NCI-H2107 (cell line): ENCODE data around the gene SNED1.

ENCODE experiments used
- DNase-seq: peaks from one replicate; lab custom pipeline; 2025; lab: John Stamatoyannopoulos, UW

The SNED1 gene

DNA sequence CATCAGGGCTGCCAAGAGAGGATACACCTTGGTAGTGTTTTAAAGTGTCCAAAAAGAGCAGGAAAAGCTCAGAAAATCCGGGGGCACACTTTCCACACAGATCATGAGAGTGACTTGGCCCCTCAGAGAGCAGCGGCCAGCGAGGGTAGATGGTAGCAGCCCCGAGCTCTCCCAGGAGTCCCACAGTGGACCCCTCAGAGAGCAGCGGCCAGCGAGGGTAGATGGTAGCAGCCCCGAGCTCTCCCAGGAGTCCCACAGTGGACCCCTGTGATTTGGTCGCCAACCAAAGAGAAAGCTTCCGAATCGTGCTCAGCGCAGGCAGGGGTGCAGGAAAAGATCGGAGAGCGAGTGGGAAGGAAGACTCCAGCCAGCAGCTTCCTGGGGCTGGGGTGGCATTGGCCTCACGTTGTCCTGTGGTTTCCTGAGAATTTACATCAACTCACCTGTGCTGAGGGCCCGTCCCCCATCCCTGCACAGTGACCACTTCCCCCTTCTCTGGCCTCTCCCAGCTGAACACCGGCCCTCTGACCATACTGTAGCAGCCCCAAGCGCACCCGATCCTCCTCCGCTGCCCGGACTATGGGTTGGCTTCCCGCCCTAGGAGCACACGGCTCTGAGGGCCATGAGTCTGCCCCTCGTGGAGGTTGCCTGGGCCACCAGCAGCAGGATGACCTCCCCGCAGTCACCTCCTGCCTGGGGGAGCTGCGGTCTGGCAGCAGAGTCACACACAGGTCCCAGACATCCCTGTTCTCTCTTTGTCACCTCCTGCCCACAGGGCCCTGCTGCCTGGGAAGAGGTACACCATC lies 69.9 kb downstream of the SNED1 start:
- no peak for DNase-seq

DNA sequence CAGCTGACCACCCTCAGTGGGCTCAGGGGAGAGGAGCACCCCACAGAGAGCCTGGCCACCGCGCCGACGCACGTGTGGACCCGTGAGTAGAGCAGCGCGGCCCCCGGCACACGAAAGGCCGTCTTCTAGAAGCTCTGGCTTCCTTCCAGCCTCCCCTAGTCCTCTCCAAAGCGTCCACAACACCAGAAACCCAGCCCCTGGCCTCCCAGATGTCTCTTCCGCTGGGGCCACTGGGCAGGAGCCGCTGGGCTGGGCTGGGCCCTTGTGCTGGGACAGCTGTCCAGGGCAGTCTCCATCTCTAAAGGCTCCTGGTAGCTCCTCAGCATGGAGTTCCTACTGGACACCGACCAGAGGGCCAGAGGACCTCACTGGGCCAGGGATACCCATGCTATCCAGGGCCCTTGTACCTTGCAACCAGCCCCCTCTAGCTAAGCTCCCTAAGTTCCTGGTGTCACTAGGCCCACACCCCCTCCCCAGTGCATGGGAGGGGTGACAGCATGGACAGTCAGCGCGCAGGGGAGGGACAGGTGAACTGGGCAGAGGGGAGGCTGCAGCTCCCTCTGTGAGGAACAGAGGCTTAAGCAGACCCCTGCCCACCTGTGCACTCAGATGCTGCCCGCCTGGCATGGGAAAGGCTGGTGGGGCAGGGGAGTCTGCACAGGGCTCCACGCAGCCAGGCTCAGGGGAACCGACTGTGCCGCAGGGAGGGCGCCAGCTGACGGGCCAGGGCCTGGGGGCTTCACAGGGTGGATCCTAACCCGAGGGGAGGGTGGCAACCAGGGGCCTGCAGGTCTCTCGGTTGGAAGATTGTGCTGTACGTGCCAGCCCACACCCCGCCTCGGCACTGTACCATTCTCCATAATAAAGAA lies 70.8 kb downstream of the SNED1 start:
- DNase-seq: no peak

DNA sequence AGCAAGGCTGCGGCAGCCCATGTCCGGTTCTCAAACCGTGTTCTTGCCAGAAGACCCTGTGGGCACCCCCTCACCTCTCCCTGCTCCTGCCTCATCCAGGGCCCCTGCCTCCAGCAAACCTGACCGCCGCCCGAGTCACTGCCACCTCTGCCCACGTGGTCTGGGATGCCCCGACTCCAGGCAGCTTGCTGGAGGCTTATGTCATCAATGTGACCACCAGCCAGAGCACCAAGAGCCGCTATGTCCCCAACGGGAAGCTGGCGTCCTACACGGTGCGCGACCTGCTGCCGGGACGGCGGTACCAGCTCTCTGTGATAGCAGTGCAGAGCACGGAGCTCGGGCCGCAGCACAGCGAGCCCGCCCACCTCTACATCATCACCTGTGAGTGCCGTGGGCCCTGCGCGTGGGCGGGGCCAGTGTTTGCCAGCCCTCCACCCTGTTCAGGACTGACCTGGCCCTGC lies 71.4 kb downstream of the SNED1 start:
- no peak for DNase-seq

DNA sequence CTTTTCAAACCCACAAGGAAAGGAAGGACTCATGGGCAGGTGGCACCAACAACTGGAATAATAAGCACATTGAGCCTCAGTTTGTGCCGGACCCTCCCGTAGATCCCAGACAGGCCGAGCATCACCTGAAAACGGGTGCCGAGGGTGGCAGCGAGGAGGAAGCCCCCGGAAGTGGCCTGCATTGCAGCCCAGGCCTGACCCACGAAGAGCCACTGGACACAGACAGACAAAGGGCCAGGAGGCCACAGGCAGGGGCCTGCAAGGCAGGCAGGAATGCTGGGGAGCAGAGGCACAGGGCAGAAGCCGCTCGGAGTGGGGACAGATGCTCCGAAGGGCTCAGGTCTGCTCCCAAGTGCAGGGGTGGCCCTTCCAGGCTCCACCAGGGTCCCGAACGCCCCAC lies 71.9 kb downstream of the SNED1 start:
- DNase-seq: no peak

DNA sequence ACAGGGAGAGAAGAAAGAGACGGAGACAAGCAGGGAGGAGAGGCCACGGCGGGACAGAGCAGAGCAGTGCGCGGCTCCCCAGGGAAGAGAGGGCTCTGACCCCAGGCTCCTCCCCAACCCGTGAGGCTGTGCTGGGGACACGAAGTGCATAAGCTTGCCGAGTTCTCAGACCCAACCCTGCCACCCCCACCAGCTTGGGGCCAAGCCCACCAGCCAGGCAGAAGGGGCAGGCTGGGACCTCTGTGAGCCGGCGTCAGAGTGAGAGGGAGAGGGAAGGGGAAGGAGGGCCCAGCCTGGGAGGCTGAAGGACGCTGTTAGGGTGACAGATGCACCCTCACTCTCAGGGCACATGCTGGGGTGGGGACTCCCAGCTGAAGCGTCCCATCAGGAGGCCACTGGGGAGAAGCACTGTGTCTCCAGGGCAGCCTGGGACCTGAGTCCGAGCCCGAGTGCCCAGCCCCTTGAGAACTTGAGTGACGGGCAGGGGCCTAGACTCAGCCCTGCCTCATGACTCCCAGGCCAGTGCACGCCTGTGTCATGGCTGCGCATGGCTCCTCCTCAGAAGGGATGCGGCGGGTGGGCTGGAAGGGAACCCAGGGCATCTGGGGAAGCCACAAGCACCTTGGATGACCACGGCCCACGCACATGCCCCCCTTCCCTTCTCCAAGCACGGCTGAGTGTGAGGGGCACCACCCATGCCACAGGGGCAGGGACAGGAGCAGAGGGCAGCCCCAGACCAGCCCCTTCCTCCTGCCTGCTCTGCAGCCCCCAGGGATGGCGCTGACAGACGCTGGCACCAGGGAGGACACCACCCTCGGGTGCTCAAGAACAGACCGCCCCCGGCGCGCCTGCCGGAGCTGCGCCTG lies 72.6 kb downstream of the SNED1 start:
- no peak for DNase-seq

DNA sequence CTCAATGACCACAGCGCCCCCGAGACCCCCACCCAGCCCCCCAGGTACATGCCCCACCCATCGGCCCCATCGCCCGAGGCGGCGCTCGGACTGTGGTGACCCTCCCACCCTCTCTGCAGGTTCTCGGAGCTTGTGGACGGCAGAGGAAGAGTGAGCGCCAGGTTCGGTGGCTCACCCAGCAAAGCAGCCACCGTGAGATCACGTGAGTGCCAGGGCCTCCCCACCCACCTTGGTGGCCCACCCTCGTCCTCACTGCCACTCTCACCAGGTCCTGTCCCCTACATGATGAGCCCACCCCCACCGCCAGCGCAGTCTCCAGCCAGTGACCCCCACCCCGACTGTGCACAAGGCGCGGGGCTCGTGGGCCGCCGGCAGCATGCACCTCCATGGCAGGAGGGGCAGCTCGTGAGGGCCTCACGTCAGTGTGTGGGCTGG lies 73.3 kb downstream of the SNED1 start:
- no peak for DNase-seq

DNA sequence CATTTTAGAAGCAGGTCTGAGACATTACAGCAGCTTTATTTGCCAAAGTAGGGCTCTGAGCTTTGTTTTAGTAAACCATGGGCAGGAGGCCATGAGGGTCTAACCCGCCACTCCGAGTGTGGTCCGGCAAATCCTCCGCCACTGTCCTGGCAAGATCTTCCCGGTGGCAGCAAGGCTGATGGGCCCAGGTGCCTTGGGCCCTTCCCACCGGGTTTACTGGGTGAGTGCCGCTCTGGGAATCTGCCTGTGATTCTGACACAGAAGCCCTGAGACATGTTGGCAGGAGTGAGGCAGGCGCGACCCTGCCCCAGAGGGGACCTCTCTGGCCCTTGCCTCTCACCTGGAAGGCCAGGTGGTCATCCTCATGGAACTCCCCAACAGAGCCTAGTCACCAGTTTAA lies 73.7 kb downstream of the SNED1 start:
- no peak for DNase-seq

DNA sequence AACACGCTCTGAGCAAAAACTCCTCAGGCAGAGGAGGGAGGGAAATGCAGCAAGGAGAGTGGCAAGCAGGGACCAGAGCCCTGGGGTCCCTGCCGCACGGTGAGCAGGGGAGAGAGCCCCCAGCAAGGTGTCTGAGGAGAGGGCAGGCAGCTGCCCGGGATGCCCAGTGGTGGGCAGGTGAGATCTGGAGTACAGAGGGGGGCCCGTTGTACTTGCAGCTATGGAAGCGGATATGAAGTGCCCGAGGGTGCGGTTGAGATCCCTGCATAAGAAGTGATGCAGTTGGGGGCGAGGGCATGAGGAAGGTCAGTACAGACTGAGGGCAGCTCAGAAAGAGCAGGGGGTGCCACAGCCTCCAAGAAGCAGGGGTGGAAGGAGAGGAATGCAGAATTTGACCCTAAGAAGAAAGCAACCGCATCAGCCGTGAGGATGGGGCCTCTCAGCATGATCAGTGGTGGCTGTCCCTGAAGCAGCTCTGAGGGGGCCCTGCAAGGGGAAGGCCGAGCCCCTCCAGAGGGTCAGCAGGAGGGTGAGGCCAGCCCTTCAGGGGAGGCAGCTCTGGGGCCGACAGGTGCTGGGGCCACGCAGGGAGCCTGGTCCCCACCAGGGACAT lies 74.2 kb downstream of the SNED1 start:
- no peak for DNase-seq

DNA sequence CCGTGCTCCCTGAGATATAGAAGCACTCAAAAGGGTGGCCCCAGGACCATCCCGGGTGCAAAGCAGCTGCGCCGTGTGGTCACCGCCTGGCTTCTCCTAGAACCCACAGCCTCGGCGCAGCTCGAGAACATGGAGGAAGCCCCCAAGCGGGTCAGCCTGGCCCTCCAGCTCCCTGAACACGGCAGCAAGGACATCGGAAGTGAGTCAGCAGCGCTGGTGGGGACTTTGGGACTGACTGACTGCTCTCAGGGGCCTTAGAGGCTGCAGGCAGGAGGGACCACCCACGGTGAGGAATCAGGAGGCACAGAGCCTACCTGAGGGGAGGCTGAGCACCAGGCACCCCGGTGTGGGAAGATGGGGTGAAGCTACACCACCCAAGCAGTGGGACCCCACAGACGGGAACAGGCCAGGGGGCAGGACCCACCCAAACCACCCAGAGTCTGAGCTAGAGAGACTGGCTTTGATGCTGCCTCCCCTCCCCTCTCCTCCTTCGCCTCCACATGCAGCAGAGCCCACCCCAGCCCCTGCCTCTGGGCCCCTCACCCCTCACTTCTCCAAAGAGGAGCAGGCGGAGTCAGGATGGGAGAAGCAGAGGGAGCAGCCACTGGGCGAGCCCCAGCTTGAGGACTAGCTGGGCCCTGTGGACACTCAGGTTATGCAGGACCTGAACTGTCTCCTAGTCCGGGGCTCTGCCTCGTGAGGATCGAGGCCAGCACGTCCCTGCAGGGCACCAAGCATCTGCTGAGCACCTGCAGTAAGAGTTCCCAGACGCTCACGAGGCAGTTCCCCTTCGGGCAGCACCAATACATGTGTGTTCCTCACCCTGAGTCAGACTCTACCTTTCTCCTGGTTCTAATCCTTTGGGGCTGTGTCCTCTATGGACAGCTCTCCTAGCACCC lies 75.0 kb downstream of the SNED1 start:
- no peak for DNase-seq

DNA sequence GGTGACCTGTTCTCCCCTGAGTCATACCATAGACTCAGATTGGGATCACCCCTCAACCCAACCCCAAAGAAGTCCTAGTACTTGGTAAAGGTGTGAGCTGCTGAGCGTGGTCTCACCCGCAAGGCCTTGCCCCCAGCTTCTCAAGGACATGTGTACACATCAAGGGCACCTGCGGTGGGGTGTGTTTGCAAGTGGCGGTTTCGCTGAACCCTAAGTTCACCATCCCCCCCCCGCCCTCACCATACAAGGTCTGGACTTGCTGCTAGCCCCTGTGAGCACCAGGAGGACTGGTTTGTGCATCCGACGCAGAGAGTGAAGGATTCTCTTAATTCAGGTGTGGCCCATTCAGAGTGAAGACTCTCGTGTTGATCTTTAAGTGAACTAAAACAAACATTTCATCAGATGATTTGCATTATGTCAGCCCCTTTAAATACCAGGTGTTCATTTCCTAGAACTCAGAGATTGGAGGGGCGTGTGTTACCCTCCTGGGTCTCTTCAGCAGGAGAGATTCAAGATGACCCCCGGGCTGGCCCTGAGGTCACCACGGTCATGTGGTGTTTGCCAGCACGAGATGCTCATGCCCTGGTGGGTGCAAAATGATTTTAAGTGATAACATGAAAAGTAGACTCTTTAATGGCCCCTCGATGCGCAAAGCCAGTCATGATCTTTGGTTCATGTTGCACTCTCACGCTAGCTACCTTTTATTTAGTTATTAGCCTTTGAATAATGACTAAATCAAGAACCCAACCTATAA lies 75.8 kb downstream of the SNED1 start:
- DNase-seq: no peak

DNA sequence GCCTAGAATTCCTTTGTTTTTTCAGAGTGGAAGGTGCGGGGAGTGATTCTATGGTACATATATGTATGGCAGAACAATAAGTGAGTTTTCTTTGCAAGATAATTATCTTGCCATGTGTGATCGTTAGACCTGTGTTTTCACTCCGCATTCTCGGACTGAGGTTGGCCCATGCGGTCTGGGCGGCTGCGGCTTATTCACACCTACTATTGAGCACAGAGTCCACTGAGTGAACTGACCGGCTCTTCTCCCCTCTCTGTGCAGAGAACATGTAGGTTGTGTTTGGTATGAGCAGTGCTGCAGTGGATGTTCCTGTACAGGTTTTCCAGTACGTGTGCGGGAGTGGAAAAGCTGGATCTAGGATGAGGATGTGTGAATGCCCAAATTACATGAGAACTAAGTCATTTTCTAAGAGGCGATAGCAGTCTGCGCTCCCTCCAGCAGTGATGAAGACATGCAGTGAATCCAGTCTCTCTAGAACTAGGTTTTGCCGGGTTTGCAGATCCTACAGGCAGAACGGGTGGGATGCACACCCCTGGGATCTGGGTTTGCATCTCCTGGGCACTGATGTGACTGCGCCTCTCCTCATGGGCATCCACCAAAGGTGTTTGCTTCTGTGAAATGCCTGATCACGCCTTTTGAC lies 76.6 kb downstream of the SNED1 start:
- no peak for DNase-seq

DNA sequence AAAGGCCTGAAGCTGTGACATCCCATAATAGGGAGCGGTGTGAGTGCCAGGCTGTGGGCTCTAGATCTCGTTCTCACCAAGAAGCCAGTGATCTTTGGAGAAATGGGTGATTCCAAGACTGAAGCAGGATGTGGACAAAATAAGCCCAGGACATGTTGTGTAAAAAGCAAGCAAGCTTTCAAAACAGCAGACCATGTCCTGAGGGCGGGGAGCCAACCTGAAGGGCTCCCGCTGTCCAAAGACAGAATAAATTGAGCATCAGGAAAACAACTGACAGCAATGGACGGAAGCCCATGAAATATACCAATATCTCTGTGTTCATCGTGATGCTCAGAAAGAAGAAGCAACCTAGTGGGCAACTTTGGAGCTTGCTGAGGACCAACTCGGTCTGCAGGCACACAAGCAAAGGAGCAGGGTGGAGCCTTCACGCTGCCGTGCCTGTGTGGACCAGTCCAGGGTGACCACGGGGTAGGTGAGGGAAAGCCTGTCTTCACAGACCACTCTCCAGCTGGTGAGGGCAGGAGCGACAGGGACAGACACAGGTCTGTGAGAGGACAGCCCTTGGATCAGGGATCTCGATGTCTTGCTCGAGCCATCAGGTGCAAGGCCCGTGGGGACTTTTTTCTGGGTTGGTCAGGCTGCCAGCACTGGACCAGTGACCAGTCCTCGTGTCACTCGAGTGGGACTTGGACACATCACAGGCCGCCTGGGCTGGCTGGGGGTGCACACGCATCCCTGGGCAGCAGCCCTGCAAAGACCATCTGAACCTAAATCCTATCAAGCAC lies 82.2 kb downstream of the SNED1 start:
- no peak for DNase-seq

DNA sequence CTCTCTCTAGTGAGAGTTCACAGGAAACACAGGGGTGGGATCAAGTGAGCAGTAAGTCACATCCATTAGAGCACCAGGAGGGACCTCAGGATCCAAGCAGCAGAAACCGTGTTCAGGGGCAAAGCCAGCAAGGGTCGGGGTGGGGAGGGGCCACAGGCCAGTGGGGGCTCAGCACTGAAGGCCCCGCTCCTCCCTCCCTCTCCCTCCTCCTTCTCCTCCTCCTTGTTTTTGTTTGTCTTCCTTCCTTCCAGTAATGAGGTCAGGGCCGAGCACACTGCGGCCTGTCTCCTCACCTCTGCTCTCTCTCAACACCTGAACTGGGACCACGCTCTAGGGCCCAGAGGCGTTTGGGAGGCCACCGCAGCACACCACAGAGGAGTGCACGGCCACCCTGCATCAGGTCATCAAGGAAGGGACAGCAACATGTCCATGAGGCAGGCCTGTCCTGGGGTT lies 82.8 kb downstream of the SNED1 start:
- DNase-seq: no peak

DNA sequence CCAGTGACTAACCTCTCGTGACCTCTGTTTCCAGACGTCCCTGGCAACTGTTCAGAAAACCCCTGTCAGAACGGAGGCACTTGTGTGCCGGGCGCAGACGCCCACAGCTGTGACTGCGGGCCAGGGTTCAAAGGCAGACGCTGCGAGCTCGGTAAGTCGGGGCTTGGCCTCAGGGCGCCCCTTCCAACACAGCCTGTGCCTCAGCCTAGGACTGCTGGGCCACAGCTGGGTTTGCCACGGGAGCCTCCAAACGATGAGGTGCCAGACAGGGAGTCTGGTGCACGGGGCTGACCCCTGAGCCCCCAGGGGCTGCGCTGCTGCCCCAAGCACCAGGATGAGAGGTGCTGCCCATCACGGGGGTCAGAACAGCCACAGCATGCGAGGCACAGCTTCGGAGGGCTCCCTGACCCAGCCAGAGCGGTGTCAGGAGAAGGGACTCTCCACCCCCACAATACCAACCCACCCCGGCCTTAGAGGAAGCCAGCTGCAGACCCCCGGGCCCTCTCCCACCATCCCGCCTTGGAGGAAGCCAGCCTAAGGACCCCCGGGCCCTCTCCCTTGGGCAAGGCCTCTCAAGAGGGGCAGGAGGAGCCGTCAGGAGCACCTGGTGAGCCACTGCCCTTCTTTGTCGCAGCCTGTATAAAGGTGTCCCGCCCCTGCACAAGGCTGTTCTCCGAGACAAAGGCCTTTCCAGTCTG lies 83.4 kb downstream of the SNED1 start:
- no peak for DNase-seq

DNA sequence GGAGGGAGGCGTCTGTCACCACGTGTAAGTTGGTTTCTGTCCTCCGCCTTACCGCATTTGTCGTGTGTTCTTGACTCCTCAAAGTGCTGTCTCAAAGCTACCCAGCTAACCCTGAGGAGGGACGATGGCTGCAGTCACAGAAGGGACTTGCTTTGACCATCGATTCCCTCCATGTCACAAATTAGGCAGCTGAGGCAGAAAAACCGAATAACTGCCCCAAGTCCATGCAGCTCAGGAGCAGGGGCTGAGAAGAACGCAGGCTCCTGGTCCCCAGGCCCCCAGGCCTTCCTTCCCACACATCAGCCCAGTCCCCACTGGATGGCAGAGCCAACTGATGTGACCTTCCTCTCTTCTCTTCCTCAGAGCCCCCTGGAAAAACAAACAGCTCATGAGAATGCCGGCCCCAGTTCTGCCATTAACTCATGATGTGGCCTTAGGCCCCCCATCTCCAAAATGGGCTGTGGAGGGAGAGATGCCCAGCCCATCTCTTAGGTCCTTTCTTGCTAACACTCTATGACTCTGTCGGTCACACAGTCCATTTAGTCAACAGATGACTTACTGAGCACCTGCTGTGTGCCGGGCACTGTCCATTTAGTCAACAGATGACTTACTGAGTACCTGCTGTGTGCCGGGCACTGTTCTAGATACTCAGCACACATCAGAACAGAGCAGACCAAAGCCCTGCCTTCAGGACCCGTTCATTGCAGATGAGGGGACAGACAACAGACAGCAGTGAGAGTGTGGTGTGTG lies 84.1 kb downstream of the SNED1 start:
- no peak for DNase-seq

DNA sequence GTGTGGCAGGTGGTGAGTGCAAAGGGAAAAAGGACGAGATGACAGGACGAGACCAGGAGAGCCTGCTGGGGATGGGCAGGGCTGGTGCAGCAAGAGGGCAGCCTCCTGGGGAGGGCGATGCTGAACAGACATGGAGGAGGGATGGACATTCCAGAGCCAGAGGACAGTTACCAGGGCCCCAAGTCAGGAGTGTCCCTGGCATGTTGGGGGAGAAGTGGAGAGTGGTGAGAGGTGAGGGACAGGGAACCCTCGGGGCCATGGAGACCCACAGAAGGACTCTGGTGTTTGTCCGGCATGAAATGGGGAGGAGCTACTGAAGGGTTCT lies 84.6 kb downstream of the SNED1 start:
- no peak for DNase-seq

DNA sequence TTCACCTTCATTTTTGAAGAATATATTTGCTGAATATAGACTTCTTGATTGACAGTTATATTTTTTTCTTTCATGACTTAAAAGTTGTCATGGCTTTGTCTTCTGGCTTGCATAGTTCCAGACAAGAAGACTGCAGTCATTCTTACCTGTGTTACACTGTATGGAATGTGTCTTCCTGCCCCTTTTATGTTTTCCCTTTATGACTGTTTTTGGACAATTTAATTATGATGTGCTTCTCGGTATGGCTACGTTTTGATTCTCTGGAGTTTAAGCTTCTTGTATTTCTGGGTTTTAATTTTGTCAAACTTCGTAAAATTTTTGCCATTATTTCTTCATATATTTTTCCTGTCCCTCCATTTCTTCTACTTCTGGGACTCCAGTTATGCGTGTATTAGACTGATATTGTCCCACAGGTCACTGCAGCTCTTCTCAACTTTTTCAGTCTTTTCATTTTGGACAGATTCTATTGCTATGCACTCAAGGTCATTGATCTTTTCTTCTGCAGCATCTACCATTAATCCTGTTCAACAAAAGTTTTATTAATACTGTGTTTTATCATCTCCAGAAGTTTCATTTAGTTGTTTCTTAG lies 86.5 kb downstream of the SNED1 start:
- no peak for DNase-seq
